CD4-positive, alpha-beta T cell treated with Interleukin-12 subunit alpha and Interleukin-12 subunit beta, for 1 hour (primary cell): ENCODE data around the gene ZHX3.
A peak's percentile ranks its signal among the peaks of the same experiment; 100 is the strongest.
"Not testable (repeated sequence)": the region's sequence is repeated elsewhere in the genome, so short reads cannot be mapped to it uniquely, and the experiment has no call there.

Source experiments
- DNase-seq: peaks from one replicate; pipeline ENCODE4 v3.0.0-alpha.2; 2020

The ZHX3 gene

DNA sequence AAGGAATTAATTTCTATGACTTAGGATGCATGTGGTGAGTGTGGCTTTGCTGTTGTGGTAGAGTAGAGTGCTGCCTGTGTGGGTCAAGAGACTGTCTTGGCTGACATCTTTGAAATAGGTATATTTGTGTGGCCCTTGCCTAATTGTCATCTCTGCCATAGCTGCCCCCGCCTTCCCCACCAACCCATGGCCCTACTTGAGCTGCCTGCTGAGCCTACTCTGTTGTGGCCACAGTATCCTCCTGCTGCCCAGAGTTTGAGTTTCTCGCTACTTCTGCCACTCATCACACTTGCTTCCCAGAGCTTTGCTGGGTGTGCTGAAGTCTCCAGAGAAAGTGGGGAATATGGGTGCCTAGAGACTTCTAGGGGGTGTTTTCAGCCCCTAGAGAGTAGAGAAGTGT, 172.2 kb downstream of the ZHX3 start:
- no peak for DNase-seq

DNA sequence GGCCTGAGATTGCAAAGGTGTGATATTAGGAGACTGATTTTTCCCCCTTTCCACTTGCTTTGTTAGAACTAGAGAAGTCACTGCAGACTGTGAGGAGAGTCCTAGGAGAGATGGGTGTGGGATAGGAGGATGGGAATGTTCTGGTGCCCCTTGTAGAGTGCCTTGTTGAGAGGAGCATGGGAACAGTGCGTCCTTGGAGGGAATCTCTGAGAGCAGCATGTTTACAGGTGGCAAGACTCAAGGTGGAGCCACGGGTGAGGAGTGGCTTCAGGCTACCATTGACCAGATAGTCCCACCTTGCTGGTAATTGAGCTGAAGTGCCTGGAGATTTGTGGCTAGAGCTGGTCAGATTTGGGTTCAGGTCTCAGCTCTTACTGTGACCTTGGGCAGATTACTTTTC, 174.2 kb downstream of the ZHX3 start:
- DNase-seq: no peak

DNA sequence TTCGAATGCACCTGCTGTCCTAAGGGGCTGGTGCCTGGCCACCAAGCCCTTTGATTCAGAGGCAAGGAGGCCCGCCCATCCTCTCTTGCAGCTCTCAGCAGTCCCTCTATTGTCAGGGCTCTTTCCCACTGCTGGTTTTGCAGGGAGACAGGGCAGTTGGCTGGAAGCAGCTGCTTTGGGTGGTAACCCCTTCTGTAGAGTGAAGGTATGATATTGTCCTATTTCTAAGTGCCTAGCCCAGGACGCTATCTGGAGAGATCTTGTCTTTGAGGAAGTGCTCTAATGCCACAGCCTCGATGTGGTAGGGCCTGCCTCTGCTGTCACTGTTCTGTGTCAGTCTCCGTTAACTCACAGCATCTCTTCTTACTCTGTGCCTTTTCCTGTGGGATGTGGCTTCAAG, 174.6 kb downstream of the ZHX3 start:
- peak; percentile 61 for DNase-seq

DNA sequence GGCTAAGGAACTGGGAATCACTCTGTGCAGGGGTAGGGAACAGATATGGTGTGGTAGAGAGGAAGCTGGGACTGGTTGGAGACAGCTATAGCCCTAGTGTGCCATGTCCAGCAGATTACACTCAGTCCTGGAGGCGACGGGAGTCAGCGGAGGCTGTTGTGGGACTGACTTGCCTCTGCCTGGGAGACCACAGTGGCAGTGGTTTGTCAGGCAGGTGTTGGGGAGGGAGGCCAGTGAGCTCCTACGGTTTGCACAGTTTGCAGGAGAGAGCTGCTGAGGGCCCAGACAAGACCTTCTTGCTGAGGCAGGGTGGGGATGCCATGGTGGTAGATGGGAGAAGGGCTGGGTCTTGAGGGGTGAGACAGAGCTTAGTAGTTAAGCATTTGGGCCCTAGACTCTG, 175.3 kb downstream of the ZHX3 start:
- DNase-seq: no peak

DNA sequence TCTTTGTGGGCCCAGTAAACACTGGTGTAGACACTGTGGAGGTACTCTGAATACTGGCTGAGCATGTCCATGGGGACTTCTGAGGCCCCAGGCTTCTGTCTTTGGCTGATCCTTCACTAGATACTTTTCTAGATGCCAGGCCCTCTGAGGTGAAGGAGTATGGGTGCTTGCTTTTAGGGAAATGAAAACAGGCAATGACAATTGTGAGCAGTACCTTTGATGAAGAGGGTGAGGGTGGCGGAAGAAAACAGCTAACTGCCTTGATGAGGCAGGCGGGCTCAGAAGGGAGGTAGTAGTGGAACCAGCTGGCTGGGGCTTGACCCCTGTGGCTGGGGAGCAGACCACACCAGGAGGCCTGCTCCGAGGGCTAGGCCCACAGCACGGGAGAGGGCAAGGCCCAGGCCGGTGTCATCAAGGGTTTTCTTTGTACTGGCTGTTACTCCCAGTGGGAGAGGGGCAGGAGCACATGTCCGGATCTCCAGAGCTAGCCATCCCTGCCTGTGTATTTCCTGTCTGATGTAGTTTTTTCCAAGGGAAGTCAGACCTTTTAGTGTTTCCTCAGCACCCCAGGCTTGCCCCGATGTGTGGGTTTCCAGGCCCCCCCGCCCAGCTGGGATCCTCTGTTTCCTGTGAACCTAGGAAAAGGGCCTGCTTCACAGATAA, 176.2 kb downstream of the ZHX3 start:
- no peak for DNase-seq

DNA sequence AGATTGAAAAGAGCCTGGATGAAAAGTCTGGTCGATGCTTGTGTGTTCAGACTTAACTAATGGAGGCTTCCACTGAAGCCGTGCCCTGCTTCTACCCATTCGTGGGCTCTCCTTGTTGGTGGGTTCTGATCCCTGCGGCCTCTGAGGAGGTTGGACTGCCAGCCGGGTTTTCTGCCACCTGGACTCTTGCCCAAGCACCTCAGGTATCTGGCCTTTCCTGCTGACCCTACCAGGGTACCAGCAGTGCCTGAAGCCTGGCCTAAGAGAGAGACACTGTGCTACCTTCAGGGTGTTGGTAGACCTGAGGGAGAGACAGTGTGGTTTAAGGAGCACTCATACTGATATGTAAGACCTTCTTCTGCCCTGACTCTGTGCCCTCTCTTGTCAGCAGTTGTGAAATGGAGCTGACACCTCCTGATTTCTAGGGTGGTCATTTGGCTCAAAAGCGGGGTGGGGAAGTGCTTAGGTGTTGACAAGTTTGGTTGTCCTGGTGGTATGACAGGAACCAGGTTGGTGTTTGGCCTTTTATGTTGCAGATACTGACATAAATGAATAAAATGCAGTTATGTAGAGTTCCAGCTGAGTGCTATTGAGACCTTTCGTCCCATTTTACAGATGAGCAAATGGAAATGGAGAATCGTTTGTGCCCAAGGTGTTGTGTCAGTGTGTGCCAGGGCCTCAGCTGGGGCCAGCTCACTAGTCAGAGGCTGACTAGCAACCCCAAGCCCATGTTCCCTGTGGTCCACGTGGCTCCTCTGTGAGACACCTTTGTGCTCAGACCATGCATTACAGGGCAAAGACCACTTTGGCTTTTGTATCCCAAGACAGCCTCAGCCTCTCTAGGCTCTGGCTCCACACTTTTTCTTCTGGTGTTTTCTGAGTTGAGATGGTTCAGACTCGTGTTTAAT, 177.1 kb downstream of the ZHX3 start:
- DNase-seq: no peak

DNA sequence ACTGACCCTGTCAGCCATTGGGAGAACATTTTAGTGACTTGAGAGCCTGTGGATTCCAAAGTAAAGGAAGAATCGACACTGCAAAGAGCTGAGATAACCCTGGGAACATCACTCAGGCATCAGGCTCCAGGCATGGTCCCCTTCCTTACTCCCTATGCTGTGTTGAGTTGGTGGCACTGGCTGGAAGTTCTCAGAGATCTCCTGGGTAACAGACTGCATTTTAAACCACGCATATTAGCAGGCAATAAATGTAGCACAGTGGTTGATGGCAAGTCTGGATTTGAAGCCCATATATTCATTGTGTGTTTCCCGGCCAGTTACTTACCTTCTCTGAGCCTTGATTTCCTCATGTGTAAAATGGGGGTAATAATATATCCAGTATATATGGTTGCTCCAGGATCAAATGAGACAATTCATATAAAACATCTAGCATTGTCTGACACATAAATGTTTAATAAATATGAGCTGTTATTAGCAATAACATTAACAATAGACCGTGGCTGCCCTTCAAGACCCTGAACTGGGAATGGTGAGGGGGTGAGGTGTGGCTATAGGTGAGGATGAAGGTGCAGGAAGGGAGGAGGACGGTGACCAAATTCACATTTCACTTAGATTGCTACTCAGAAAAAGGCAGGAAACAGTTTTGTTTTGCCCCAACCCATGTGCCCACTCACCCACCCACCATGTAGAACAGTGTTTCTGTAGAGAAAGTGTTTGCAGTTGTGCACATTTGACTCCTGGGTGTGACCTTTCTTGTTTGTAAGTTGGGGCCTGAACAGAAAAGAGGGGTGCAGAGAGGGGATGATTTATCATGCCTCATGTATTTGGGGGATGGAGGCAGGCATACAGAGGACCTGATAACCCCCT, 178.1 kb downstream of the ZHX3 start:
- no peak for DNase-seq

DNA sequence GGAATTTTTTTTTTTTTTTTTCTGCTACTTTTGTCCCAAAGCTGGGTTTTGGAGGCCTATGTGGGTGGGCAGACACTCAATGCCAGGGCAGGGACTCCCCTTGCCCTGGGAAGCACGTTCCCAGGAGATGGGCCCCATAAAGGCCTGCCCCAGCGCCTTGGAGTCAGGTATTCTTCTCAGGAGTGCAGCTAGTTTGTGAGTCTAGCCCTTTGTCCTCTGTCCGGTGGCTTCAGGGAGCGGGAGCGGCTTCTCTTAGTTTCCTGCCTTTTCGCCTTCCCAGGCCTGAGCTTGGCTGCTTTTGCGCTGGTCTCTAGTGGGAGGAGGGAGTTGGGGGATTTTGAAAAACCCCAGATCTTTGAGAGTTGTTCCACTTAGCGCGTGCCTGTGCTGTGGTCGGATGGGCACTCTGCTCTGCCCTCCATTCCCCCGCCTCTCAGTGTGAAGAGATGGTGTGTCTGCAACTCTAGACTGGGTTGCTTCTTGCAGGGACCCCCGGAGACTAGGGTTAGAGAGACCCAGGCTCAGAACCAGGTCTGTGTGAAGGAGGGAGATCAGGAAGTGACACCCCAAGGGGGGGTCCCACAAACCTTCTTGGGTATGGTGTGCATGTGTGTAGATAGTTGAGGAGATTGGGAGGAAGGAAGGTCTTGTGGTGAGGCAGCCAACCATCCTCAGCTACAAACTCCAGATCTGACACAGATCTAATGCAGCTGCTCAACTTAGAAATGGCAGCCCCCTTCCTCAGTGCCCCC, 178.9 kb downstream of the ZHX3 start:
- DNase-seq: peak; percentile 50

DNA sequence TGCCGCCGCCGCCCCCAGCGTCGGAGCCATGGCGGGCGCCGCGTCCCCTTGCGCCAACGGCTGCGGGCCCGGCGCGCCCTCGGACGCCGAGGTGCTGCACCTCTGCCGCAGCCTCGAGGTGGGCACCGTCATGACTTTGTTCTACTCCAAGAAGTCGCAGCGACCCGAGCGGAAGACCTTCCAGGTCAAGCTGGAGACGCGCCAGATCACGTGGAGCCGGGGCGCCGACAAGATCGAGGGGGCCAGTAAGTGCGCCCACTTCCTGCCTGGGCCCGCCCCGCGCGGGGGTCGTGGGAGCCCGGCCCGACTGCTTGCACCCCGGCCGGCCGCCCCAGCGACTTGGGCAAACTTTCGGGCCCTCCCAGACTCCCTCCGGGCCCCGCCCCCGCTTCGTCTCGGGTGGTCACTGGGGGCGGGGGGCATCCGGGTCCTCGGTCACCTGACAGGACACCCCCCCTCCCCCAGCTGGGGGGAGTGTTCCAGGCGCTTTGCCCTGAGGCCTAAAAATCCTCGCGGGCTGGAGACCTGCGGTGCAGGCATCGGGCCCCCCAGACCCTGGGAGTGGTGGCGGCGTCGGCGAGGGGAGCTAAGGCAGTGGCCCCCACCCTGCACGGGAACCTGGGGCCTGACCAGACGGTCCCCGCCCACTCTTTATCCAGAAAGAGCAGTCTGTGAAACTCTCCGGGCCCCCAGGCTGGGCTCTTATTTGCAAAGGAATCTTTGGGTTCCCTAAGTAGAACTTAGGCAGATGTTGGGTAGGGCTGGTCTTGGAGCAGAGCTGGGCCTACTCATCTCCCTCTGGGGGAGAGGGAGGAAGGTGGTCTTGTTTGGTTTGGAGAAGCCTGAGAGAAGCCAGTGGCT, 179.7 kb downstream of the ZHX3 start:
- DNase-seq: peak; percentile 69

DNA sequence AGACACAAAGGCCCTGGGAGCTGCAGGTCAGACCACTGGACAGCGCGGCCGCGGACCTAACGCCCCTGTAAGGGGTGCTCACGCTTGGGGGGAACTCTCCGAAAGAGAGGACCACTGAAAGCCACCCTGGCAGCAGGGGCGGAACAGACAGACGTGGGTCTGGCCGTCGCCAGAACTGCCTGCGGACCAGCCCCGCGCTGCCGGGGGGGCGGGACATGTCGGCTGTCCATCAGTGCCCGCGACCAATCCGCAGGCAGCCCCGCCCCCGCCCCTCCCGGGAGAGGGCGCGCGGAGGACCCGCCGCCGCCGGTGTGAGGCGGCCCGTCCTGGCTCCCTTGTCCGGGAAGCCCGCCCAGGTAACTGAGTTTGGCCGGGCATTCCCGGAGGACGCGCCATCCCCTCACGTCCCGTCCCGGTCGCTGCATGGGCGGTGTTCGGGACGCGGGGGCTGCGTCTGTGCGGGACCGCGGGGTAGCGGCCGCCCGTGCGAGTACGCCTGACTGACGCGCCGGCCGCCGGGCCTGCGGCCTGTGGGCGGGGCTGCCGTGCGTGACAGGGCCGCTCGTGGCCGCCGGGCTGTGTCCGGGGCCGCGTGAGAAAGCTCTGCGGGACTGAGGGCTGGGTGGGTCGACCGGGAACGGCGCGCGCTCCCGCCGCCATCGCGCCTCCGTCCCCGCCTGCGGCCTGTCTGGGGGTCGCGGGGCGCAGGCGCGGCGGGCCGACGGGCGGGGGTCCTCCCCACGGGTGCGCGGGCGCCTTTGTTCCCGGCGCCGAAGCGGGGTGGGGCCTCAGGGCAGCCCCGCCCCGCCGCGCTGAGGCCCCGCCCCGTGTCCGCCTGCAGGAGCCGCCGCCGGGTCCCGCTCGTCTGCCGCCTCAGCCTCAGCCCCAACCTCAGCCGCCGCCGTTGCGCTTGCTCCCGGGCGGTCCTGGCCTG, 180.6 kb downstream of the ZHX3 start, which contains the start of gene PLCG1:
PLCG1 (plus strand) TSS at position 864 of the 934 bp plus-strand sequence. CDS start 99 bp downstream, outside the sequence.
- DNase-seq: peak; percentile 86

DNA sequence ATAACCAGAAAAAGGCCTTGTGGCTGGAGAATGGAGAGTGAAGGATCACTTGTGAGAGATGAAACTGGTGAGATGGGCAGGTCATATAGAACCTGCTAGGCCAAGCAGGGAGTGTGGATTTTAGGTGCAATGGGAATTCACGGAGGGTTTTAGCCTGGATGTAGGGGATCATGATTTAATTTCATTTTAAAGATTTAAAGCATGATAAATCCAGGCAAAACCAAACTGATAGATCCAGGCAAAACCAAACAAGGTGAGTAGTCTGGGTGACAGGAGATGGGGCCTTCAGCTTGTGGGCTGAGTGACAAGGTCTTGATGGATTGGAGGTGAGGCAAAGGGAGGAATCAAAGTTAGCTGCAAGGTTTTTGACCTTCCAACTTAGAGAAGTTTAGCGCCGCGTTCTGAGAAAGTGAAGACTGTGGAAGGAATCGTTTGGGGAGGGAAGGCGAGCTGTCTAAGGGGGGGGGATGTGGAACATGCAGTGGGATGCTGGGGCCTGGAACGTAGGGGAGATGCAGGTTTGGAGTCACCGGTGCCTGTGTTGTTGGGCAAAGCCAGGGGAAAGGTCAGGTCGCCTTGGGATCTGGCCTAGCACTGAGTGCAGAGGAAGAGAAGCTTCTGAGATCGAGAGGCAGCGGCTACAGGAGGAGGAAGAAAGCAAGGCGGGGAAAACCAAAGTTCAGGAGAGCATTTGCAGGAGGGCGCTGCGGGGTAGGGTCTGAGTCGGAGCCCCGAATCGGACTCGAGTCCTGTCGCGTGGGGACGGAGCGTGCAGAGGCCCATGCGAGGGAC, 181.4 kb downstream of the ZHX3 start:
- DNase-seq: no peak

DNA sequence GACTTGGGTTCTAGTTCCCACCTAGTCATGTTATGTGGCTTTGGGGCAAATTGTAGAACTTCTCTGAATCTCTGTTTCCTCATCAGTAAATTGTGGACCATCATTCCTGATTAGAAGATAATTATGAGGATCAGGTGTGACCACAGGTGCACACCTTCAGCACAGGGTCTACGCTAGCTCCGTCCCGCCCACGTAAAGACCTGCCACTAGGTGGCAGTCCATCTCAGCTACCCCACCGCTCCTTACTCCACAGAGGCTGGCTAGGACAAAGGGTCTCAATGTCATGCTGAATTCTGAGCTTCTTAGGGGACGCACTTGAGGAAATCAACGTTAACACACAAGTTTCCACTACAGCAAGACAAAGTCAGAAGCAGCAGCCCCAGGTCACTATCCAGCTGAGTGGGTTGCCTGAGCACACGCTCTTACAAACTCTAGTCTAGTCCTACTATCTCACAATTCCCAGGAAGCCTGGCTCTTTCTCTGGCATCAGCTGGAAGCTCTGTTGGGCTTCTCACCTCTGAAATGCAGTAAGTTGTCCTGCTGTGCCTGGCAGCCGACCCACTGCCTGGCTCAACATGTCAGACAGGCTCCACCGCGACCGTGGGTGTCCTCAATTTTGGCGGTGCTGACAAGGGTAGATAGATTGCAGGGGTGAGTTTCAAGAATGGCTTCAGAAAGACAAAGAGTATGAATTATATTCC, 182.2 kb downstream of the ZHX3 start:
- DNase-seq: peak; percentile 76

DNA sequence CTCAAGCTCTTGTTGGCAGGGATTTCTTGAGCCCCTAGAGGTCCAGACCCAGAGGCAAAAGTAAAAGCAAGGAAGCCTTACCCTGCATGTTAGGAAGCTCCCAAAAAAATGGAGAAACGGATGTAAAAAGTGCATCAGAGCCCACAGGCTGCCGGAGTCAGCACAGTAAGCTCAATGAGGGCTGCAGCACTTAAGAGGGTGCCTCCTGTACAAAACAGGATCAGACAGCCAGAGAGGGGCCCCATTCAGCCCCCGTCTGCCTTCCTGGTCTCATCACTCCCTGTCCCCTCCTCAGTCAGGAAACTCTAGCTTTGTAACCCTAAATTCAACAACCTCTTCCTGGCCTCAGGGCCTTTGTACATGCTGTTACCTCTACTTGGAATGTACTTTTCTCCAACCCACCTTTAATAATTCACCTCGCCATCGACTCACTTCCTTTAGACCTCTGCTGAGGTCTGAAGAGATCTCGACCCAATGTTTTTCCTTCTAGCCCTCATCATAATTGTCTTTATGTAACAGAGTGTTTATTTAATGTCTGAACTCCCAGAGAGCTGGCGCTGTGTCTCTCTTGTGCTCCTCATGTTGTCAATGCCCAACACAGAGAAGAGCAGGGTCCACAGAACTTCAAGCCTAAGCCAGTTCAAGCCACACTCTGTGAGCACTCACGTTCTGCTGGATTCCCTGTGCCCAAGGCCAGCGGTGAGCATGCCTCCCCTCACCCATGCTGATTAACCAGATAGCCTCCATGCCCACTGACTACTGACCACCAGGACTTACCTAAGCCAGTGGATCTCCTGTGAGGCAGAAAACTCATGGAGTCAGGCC, 183.0 kb downstream of the ZHX3 start:
- DNase-seq: no peak

DNA sequence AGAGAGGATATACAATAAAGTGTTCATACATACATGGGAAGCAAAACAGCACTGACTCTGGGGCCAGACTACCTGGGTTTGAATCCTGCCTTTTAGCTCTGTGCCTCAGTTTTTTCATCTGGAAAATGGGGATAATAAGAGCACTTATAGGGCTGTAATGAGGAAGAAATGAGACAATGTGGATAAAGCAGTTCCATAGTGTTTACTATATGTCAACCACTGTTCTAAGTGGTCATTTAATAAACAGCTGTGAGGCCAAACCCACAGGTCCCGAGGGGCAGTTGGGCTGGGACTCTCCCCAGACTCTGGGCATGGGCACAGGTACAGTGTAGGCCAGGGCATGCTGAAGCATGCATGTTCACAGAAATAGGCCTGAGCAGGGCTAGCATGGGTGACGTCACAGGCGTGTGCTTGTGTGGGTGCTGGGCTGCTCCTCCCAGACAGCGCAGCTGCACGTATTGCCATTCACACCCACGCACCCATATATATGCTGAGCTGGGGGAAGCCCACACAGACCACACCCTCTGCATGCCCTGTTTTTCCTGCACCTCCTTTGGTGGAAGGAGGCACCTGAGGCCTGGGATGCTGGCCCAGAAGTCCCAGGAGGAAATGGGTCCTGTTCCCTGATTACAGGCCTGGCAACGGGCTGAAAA, 183.7 kb downstream of the ZHX3 start:
- peak; percentile 55 for DNase-seq

DNA sequence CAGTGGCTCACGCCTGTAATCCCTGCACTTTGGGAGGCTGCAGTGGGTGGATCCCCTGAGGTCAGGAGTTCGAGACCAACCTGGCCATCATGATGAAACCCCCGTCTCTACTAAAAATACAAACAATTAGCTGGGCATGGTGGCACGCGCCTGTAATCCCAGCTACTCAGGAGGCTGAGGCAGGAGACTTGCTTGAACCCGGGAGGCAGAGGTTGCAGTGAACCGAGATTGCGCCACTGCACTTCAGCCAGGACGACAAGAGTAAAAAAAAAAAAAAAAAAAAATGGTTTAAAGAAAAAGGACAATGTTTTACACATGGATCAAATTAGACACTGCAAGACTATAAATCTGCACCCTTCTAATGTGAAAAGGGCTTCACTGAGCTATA, 185.1 kb downstream of the ZHX3 start:
- not testable (repeated sequence) for DNase-seq

DNA sequence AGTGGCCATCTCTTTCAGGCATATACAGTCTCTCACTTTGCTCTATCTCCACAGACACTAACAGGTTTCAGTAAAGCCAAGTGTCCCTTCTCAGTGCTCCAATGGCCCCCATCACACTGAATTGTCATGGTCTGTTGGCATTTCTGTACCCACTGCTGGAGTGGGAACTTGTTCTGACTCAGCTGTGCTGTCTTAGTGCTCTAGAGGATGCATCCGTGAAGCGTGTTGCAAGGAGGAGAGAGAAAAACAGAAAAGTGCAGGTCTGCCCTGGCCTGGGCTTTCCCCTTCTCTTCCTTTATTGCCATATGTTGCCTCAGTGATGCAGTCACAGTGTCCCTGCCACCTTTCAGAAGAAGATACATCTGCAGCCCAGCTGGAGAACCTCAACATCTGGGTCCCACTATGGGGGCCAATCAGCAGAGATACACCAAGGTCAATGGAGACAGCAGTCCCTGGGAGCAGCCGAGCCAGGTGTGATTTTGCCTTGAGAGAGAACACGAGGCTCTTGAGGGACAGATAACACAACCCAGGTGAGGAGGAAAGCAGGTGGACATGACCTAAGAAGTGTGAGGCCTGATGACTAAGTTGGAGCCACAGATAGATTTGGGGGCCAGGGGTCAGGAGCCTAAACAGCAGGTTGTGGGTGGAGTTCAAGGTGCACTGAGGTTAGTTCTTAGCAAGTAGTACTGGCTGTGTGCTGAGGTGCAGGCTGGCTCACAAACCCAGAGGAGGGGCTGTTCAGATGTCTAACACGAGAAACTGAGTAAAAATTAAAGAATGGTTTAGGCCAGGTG, 185.7 kb downstream of the ZHX3 start:
- DNase-seq: no peak
